GM19468 (cell line): ENCODE results near the gene PLD5.
"Not testable (repeated sequence)": the region's sequence is repeated elsewhere in the genome, so short reads cannot be mapped to it uniquely, and the experiment has no call there.

Experiments used
- ATAC-seq: cut with Tn5 transposase; IDR thresholded peaks from one replicate; pipeline ENCODE4 v1.9.1; 2021; ENCODE audit warnings: mild to moderate bottlenecking, moderate library complexity, moderate number of reproducible peaks; ENCODE audit not compliant: unreplicated experiment; ENCODE audit errors: extremely low read depth

PLD5 gene

GRCh38 chr1:242185731-242186130, 338.8 kb downstream of the PLD5 start:
- ATAC-seq, result no peak

GRCh38 chr1:242184955-242185354, 339.5 kb downstream of the PLD5 start:
- ATAC-seq, result no peak

- ATAC-seq, result peak; percentile 87
Measured at GRCh38 chr1:242179767-242180166, 344.7 kb downstream of the PLD5 start.

DNA sequence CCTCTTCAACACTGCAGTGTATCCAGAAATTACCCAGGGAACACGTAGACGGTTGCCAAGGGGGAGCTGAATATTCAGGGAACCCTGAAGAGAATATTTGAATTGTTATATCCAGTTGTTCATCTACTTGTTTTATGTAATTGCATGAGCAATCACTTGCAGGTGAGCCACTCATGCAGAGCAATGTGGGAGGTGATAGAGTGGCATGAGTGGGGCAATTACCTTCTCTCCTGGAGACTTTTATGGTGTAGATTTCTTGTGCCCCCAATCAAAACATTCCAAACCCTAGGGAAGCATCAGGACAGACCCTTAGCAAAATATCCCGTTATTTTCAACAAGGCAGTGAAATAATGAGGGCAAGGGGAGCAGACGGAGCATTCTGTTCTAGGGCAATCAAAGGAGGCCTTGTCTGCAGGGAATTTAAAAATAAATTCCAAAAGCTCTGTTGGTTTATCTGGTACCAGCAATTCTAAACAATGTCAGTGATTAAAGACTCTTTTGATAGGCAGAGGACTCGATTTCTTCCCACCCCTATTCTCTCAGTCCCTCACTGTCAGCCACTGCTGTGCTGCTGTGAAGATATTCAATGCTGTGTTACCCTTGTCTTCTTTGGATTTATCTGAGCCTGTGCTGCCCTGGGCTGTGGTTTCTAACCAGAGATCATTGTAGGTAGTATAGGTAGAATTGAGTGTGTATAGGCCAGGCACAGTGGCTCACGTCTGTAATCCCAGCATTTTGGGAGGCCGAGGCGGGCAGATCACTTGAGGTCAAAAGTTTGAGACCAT, 345.4 kb downstream of the PLD5 start:
- no peak for ATAC-seq

DNA sequence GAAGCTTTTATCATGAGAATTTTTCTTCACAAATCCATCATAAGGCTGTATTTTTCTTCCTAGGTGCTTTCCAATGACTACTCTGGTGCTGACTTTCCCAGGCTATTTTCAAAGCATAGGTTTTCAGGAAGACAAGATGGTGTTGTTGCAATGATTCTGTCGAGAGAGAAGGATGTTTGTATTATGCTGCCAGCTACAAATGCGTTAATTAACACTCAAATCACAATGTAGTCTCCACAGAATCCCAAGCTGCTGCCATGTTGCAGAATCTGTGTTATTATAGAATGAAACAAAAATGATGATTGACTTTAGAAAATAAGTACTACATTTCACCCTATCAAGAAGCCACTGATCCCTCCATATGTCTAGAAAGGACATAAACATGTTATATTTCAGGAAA, 346.1 kb downstream of the PLD5 start:
- no peak for ATAC-seq

DNA sequence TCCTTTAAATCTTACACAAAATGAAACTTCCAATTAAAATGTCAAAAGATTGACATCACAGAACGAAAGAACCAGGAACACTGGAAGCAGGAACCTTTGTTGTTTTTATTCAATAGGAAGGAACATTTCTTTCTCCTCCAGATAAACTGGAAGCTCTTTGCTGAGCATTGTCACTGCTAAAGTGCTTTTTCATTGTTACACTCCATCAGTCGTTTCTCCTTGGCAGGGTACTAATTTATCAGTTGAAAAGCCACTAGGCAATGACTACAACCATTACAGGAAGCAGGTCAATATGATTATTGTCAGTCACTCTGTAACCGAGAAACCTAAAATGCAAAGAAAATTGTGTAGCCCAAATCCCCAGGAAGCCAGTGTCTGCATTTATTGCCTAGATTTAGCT, 362.4 kb downstream of the PLD5 start:
- ATAC-seq, result no peak

- peak; percentile 31 for ATAC-seq
Measured at GRCh38 chr1:242147096-242147976, 377.2 kb downstream of the PLD5 start.

DNA sequence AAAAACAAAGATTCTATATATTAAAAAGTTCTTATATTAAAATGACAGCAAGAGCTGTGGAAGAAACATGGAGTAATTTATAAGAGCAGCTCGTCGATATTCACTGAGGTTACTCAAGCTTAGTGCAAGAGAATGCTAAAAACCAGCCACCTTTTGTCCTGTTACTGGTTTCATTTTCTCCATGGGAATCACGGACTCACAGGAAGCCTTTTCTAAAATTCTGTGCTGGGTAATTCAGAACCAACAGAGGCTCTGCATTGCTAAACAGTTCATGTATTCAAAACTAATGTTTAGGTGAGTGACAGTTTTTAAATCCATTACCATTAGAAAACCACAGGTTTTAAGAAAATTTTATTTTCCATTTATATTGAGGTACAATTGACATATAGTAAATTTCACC, 377.8 kb downstream of the PLD5 start:
- ATAC-seq, result no peak

GRCh38 chr1:242140836-242141235, 383.7 kb downstream of the PLD5 start:
- ATAC-seq, result no peak

DNA sequence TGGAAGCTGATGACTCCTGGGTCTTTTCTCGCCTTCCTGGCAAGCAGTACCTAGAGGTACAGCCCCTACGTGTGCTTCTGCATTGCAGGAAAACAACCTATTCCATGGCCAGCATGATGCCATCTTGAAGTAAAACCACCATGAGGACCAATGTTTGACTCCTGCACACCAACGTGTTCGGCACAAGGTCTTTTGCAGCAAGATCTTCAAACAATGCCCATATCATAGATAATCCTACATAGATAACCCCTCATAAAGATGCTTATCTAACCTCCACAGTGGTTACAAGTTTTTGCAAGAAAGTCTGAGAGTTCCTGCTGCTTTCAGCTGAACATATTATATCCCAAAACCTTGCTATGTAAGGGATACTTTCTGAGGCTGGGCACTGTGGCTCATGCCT, 384.5 kb downstream of the PLD5 start:
- no peak for ATAC-seq

DNA sequence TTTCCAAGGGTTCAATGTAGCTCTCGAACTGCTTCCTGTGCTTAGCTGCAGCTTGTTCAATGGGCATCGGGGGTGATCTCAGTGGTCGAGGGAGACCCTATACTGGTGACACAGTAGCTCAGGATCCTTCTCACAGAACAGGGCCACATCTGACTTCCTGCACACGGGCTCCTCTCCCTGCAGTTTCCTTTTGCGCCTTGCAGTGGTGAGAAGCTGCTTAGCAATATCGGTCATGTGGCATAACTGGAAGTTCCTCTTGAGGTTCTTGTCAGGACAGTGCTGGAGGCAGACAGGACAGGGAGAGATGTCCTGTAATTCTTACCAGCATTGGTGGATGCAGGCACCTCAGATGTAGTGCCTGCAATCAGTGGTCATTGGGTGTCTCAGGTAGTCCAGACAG, 385.1 kb downstream of the PLD5 start:
- peak; percentile 54 for ATAC-seq

DNA sequence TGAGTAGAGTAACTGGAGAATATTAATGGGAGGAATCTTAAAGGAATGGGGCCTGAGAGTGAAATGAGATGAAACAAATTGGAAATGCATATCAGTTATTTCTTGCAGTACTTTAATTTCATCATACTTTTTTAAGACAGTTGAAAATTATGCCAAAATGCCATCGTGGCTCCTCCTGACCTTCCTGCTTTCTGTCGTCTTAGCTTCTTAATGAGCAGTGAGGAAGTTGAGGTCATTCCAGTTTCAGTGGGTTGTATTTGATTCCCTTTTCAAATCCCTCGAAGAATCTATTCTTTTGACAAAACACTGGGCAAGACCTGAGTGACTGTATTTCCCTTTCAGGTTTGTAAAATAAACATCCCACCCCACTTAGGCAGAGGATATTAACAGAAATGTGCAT, 390.7 kb downstream of the PLD5 start:
- no peak for ATAC-seq

- ATAC-seq, result no peak
Measured at GRCh38 chr1:242133351-242133750, 391.1 kb downstream of the PLD5 start.

GRCh38 chr1:242132121-242132817, 392.2 kb downstream of the PLD5 start:
- ATAC-seq, result no peak

GRCh38 chr1:242128951-242129502, 395.5 kb downstream of the PLD5 start:
- ATAC-seq, result peak; percentile 26

- ATAC-seq, result no peak
Measured at GRCh38 chr1:242120432-242120831, 404.1 kb downstream of the PLD5 start.

GRCh38 chr1:242100921-242101320, 423.6 kb downstream of the PLD5 start:
- ATAC-seq, result no peak

GRCh38 chr1:242097283-242097682, 427.2 kb downstream of the PLD5 start:
- not testable (repeated sequence) for ATAC-seq

DNA sequence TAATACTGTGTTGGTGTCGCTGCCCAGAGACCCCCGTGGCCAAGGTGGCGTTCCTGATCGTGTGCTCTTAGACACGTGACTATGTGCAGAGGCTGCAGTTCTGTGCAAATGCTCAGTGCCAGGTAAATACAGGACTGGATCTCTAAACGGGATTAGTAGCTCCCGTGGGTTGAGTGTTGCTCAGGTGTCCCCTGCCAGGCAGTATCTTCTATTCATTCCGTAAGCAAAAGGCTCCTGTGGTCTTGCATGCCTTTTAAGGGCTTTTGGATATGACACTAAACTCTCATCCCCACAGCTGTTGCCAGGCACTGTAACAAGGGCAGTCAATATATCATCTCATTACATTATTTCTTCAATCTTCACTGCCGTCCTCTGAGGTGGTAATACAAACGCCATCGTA, 431.4 kb downstream of the PLD5 start:
- no peak for ATAC-seq

DNA sequence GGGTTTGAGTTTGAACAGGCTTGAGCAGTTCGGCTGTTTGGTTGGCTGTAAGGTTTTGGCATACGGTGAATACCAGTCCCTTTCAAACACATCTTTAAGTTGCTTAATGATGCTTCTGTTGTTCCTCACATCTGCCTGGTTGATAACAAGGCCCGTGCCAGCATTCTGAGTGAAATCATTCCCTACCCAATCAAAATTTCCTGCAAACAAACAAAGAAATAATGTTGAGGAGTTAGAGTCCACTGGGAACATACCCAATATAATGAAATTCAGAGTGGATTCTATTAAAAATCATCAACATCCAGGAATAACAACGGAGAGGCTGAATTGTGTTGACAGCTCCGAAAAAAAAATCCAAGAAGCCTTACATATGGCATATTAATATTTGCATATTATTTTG, 434.6 kb downstream of the PLD5 start:
- ATAC-seq, result no peak

- no peak for ATAC-seq
Measured at GRCh38 chr1:242088875-242089274, 435.6 kb downstream of the PLD5 start.
